Activated T-cell treated with anti-CD3 and anti-CD28 coated beads, Interleukin-2, amount 50 U/mL, for 4 hours (primary cell): Measurements from ENCODE around the gene ANKRD44. TPM values are rescaled to one million over a fixed set of nuclear protein-coding genes. Genes with fewer than 3 reads are reported as not detected.
A peak's percentile ranks its signal among the peaks of the same experiment; 100 is the strongest.
"Not testable (repeated sequence)": the region's sequence is repeated elsewhere in the genome, so short reads cannot be mapped to it uniquely, and the experiment has no call there.

Experiments used
- ATAC-seq, 2 donors: fragments of 200-7000 bp; cut with Tn5 transposase; one replicate each; pipeline ENCODE4 v1.10.0; 2021
- DNase-seq: peaks from one replicate; pipeline ENCODE4 v3.0.0-alpha.2; 2020
- H3K27me3 Mint-ChIP-seq: one replicate; pipeline ENCODE4 v1.8.0; 2021; ENCODE audit warnings: low read depth, mixed read lengths
- H3K36me3 Mint-ChIP-seq: one replicate; pipeline ENCODE4 v1.8.0; 2022; ENCODE audit warnings: mixed read lengths; ENCODE audit not compliant: insufficient read depth
- H3K4me1 Mint-ChIP-seq: one replicate; pipeline ENCODE4 v1.8.0; 2021; ENCODE audit warnings: low read depth, mixed read lengths
- H3K4me3 Mint-ChIP-seq: one replicate; pipeline ENCODE4 v1.8.0; 2021; ENCODE audit warnings: mild to moderate bottlenecking, moderate library complexity, mixed read lengths
- H3K9me3 Mint-ChIP-seq: one replicate; pipeline ENCODE4 v1.8.0; 2021; ENCODE audit warnings: mixed read lengths
- total RNA-seq, 3 donors: library from RNA; stranded (reverse); gene quantifications; one replicate each; pipeline ENCODE4 v1.2.1, GENCODE V29; 2021

The ANKRD44 gene
- total RNA-seq, 3 donors from 2014 or later, result 75.0 to 91.5 (median 78.3) TPM

- not testable (repeated sequence) for DNase-seq, H3K27me3 Mint-ChIP-seq, H3K9me3 Mint-ChIP-seq
- Mint-ChIP-seq H3K4me1 (peaks cover 87% of the 10 kb centered on the region), H3K4me3 (peak overlapping the region; percentile 61), H3K36me3 (peaks cover 19% of the 10 kb centered on the region)
- peak; percentile 15 for ATAC-seq
Observed at GRCh38 chr2:197287596-197287932, 23.0 kb downstream of the ANKRD44 start.

- H3K27me3 Mint-ChIP-seq, result no peaks in the 10 kb centered on the region
- peak overlapping the region; percentile 61 for H3K4me3 Mint-ChIP-seq
- H3K36me3 Mint-ChIP-seq, result peaks cover 19% of the 10 kb centered on the region
- peaks cover 86% of the 10 kb centered on the region for H3K4me1 Mint-ChIP-seq
- DNase-seq, result peak; percentile 36
- ATAC-seq, result peak; percentile 98 to 99
- no peaks in the 10 kb centered on the region for H3K9me3 Mint-ChIP-seq
Observed at GRCh38 chr2:197286805-197287595, 23.6 kb downstream of the ANKRD44 start.

GRCh38 chr2:197285361-197285760, 25.2 kb downstream of the ANKRD44 start:
- Mint-ChIP-seq H3K27me3 (no peaks in the 10 kb centered on the region), H3K36me3 (peaks cover 14% of the 10 kb centered on the region), H3K4me1 (peaks cover 94% of the 10 kb centered on the region), H3K9me3 (no peaks in the 10 kb centered on the region), H3K4me3 (no peak overlapping the region)
- ATAC-seq, result no peak
- DNase-seq, result no peak

GRCh38 chr2:197284956-197285355, 25.6 kb downstream of the ANKRD44 start:
- Mint-ChIP-seq H3K27me3 (no peaks in the 10 kb centered on the region), H3K4me3 (no peak overlapping the region), H3K9me3 (no peaks in the 10 kb centered on the region), H3K36me3 (peaks cover 10% of the 10 kb centered on the region), H3K4me1 (peaks cover 94% of the 10 kb centered on the region)
- ATAC-seq (no peak), DNase-seq (no peak)

GRCh38 chr2:197281421-197281820, 29.2 kb downstream of the ANKRD44 start:
- no peak overlapping the region for H3K4me3 Mint-ChIP-seq
- H3K9me3 Mint-ChIP-seq, result no peaks in the 10 kb centered on the region
- H3K4me1 Mint-ChIP-seq, result peaks cover 89% of the 10 kb centered on the region
- no peaks in the 10 kb centered on the region for H3K27me3 Mint-ChIP-seq
- peaks cover 17% of the 10 kb centered on the region for H3K36me3 Mint-ChIP-seq
- DNase-seq (no peak), ATAC-seq (no peak)

GRCh38 chr2:197280015-197280702, 30.4 kb downstream of the ANKRD44 start:
- peaks cover 20% of the 10 kb centered on the region for H3K36me3 Mint-ChIP-seq
- peak overlapping the region; percentile 8 for H3K4me3 Mint-ChIP-seq
- DNase-seq (no peak), ATAC-seq (peak in 1 of 2 donors; percentile 53)
- no peaks in the 10 kb centered on the region for H3K27me3 Mint-ChIP-seq
- H3K4me1 Mint-ChIP-seq, result peaks cover 81% of the 10 kb centered on the region
- no peaks in the 10 kb centered on the region for H3K9me3 Mint-ChIP-seq

- no peaks in the 10 kb centered on the region for H3K27me3 Mint-ChIP-seq
- ATAC-seq, result no peak
- H3K4me3 Mint-ChIP-seq, result peak overlapping the region; percentile 8
- H3K9me3 Mint-ChIP-seq, result no peaks in the 10 kb centered on the region
- no peak for DNase-seq
- peaks cover 20% of the 10 kb centered on the region for H3K36me3 Mint-ChIP-seq
- peaks cover 78% of the 10 kb centered on the region for H3K4me1 Mint-ChIP-seq
Observed at GRCh38 chr2:197278799-197279763, 31.5 kb downstream of the ANKRD44 start.

- Mint-ChIP-seq H3K4me3 (no peak overlapping the region), H3K9me3 (no peaks in the 10 kb centered on the region), H3K27me3 (no peaks in the 10 kb centered on the region), H3K4me1 (peaks cover 79% of the 10 kb centered on the region), H3K36me3 (peaks cover 18% of the 10 kb centered on the region)
- no peak for ATAC-seq
- no peak for DNase-seq
Observed at GRCh38 chr2:197277794-197278193, 32.8 kb downstream of the ANKRD44 start.

GRCh38 chr2:197276156-197276555, 34.4 kb downstream of the ANKRD44 start:
- Mint-ChIP-seq H3K36me3 (peaks cover 16% of the 10 kb centered on the region), H3K4me1 (peaks cover 72% of the 10 kb centered on the region), H3K9me3 (no peaks in the 10 kb centered on the region), H3K4me3 (no peak overlapping the region), H3K27me3 (no peaks in the 10 kb centered on the region)
- no peak for DNase-seq
- no peak for ATAC-seq

- peaks cover 73% of the 10 kb centered on the region for H3K4me1 Mint-ChIP-seq
- DNase-seq, result no peak
- ATAC-seq, result no peak
- no peak overlapping the region for H3K4me3 Mint-ChIP-seq
- H3K36me3 Mint-ChIP-seq, result peaks cover 23% of the 10 kb centered on the region
- H3K27me3 Mint-ChIP-seq, result no peaks in the 10 kb centered on the region
- no peaks in the 10 kb centered on the region for H3K9me3 Mint-ChIP-seq
Observed at GRCh38 chr2:197274937-197275336, 35.6 kb downstream of the ANKRD44 start.

GRCh38 chr2:197274349-197274748, 36.2 kb downstream of the ANKRD44 start:
- no peaks in the 10 kb centered on the region for H3K27me3 Mint-ChIP-seq
- H3K4me1 Mint-ChIP-seq, result peaks cover 73% of the 10 kb centered on the region
- DNase-seq, result no peak
- no peak overlapping the region for H3K4me3 Mint-ChIP-seq
- no peaks in the 10 kb centered on the region for H3K9me3 Mint-ChIP-seq
- peaks cover 23% of the 10 kb centered on the region for H3K36me3 Mint-ChIP-seq
- peak in 1 of 2 donors; percentile 19 for ATAC-seq

GRCh38 chr2:197273485-197273884, 37.1 kb downstream of the ANKRD44 start:
- Mint-ChIP-seq H3K36me3 (peaks cover 17% of the 10 kb centered on the region), H3K27me3 (no peaks in the 10 kb centered on the region), H3K4me1 (peaks cover 73% of the 10 kb centered on the region), H3K9me3 (no peaks in the 10 kb centered on the region), H3K4me3 (no peak overlapping the region)
- no peak for DNase-seq
- no peak for ATAC-seq

GRCh38 chr2:197270601-197271000, 40.0 kb downstream of the ANKRD44 start:
- H3K4me3 Mint-ChIP-seq, result no peak overlapping the region
- peaks cover 14% of the 10 kb centered on the region for H3K36me3 Mint-ChIP-seq
- no peak for ATAC-seq
- H3K9me3 Mint-ChIP-seq, result no peaks in the 10 kb centered on the region
- no peak for DNase-seq
- peaks cover 87% of the 10 kb centered on the region for H3K4me1 Mint-ChIP-seq
- no peaks in the 10 kb centered on the region for H3K27me3 Mint-ChIP-seq

- peak overlapping the region; percentile 0 for H3K4me3 Mint-ChIP-seq
- ATAC-seq (no peak), DNase-seq (no peak)
- H3K36me3 Mint-ChIP-seq, result peaks cover 11% of the 10 kb centered on the region
- no peaks in the 10 kb centered on the region for H3K27me3 Mint-ChIP-seq
- no peaks in the 10 kb centered on the region for H3K9me3 Mint-ChIP-seq
- peaks cover 90% of the 10 kb centered on the region for H3K4me1 Mint-ChIP-seq
Observed at GRCh38 chr2:197269815-197270214, 40.8 kb downstream of the ANKRD44 start.
